WTC11 (cell line): ENCODE measurements around the gene ST6GALNAC3.

Experiments
- CBFB ChIP-seq: sonication (generic); formaldehyde crosslinking; IDR thresholded peaks from 2 replicates; pipeline ENCODE4 v1.8.1; 2022; ENCODE audit warnings: mild to moderate bottlenecking, low read depth, missing genetic modification reagents
- CTCF ChIP-seq: fragments of 200-600 bp; IDR thresholded peaks from 2 replicates; pipeline ENCODE4 v1.8.0; 2022; ENCODE audit warnings: antibody characterized with exemption
- MXD4 ChIP-seq: fragments of 250-450 bp; sonication (Bioruptor Pico); IDR thresholded peaks from 2 replicates; pipeline ENCODE4 v1.8.0; 2021; ENCODE audit warnings: mild to moderate bottlenecking, moderate library complexity, borderline replicate concordance
- SOX15 ChIP-seq: fragments of 250-450 bp; sonication (Bioruptor Pico); IDR thresholded peaks from 2 replicates; pipeline ENCODE4 v1.9.0; 2021; ENCODE audit warnings: mild to moderate bottlenecking
- TCF7 ChIP-seq: sonication (generic); formaldehyde crosslinking; IDR thresholded peaks from 2 replicates; pipeline ENCODE4 v1.8.0; 2022; ENCODE audit warnings: mild to moderate bottlenecking, low read depth, missing genetic modification reagents, moderate library complexity
- ZNF138 ChIP-seq: sonication (generic); formaldehyde crosslinking; conservative IDR thresholded peaks from 2 replicates; pipeline ENCODE4 v1.8.1; 2022; ENCODE audit warnings: mild to moderate bottlenecking, moderate library complexity, missing genetic modification reagents
- ZNF263 ChIP-seq: sonication (generic); formaldehyde crosslinking; IDR thresholded peaks from 2 replicates; pipeline ENCODE4 v1.8.1; 2022; ENCODE audit warnings: low read depth, mild to moderate bottlenecking, moderate library complexity, missing genetic modification reagents
- TF ChIP-seq, protein P1 (sequence below): sonication (generic); formaldehyde crosslinking; IDR thresholded peaks from 2 replicates; pipeline ENCODE4 v1.8.1; 2023; ENCODE audit warnings: mild to moderate bottlenecking, missing genetic modification reagents
- TF ChIP-seq, protein P2 (sequence below): sonication (generic); formaldehyde crosslinking; IDR thresholded peaks from 2 replicates; pipeline ENCODE4 v1.8.1; 2022; ENCODE audit warnings: mild to moderate bottlenecking, moderate library complexity, missing genetic modification reagents

- TF ChIP-seq MXD4 = no peak
- no peak for TF ChIP-seq ZNF263 (CRISPR knock-in tag)
- TF ChIP-seq, protein P1, sequence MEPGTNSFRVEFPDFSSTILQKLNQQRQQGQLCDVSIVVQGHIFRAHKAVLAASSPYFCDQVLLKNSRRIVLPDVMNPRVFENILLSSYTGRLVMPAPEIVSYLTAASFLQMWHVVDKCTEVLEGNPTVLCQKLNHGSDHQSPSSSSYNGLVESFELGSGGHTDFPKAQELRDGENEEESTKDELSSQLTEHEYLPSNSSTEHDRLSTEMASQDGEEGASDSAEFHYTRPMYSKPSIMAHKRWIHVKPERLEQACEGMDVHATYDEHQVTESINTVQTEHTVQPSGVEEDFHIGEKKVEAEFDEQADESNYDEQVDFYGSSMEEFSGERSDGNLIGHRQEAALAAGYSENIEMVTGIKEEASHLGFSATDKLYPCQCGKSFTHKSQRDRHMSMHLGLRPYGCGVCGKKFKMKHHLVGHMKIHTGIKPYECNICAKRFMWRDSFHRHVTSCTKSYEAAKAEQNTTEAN (CRISPR knock-in tag) = no peak
- no peak for TF ChIP-seq CTCF
- no peak for TF ChIP-seq SOX15 (CRISPR knock-in tag)
- TF ChIP-seq ZNF138 (CRISPR knock-in tag) = no peak
- TF ChIP-seq CBFB (CRISPR knock-in tag) = no peak
- no peak for TF ChIP-seq TCF7 (CRISPR knock-in tag)
- TF ChIP-seq, protein P2, sequence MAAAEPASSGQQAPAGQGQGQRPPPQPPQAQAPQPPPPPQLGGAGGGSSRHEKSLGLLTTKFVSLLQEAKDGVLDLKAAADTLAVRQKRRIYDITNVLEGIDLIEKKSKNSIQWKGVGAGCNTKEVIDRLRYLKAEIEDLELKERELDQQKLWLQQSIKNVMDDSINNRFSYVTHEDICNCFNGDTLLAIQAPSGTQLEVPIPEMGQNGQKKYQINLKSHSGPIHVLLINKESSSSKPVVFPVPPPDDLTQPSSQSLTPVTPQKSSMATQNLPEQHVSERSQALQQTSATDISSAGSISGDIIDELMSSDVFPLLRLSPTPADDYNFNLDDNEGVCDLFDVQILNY (CRISPR knock-in tag) = no peak
Measured at GRCh38 chr1:76177615-76178014, 103.1 kb downstream of the ST6GALNAC3 start.
